Measurements from ENCODE around the gene BMP5.

BMP5 gene

GRCh38 chr6:55776113-55776512 is 99.3 kb downstream of the BMP5 start:
- ATAC-seq: no peak
- no peak for TF ChIP-seq ZNF70 (CRISPR knock-in tag; IDR thresholded peaks at IDR 0.05)
- no peak for TF ChIP-seq SNAI2 (CRISPR knock-in tag; IDR thresholded peaks at IDR 0.05)

- no peak for ATAC-seq
- TF ChIP-seq ARNTL (CRISPR knock-in tag; IDR thresholded peaks at IDR 0.05; ENCODE audit: borderline replicate concordance, low read depth): no peak
These were observed 100.4 kb downstream of the BMP5 start for GRCh38 chr6:55775029-55775318.

- ATAC-seq: no peak
- no peak for TF ChIP-seq ZFP30 (CRISPR knock-in tag; IDR thresholded peaks at IDR 0.05)
- no peak for TF ChIP-seq RARB (CRISPR knock-in tag; IDR thresholded peaks at IDR 0.05)
- no peak for TF ChIP-seq TCF4 (CRISPR knock-in tag; IDR thresholded peaks at IDR 0.05; ENCODE audit: borderline replicate concordance)
- no peak for TF ChIP-seq ISL1 (CRISPR knock-in tag; IDR thresholded peaks at IDR 0.05)
- no peak for TF ChIP-seq BACH2 (CRISPR knock-in tag; IDR thresholded peaks at IDR 0.05; ENCODE audit: borderline replicate concordance)
- TF ChIP-seq PPARA (CRISPR knock-in tag; IDR thresholded peaks at IDR 0.05; ENCODE audit: borderline replicate concordance): no peak
- TF ChIP-seq CSDC2 (CRISPR knock-in tag; IDR thresholded peaks at IDR 0.05): no peak
- TF ChIP-seq TOX (CRISPR knock-in tag; IDR thresholded peaks at IDR 0.05; ENCODE audit: borderline replicate concordance): no peak
- no peak for TF ChIP-seq ZNF70 (CRISPR knock-in tag; IDR thresholded peaks at IDR 0.05)
- no peak for TF ChIP-seq ZNF8 (CRISPR knock-in tag; IDR thresholded peaks at IDR 0.05)
- TF ChIP-seq CSRNP3 (CRISPR knock-in tag; IDR thresholded peaks at IDR 0.05): no peak
- TF ChIP-seq OSR1 (CRISPR knock-in tag; IDR thresholded peaks at IDR 0.05): no peak
- no peak for TF ChIP-seq GLIS3 (CRISPR knock-in tag; IDR thresholded peaks at IDR 0.05)
- no peak for TF ChIP-seq PATZ1 (CRISPR knock-in tag; IDR thresholded peaks at IDR 0.05; ENCODE audit: borderline replicate concordance)
These were observed 100.9 kb downstream of the BMP5 start for GRCh38 chr6:55774286-55775028.

- TF ChIP-seq ARNTL (CRISPR knock-in tag; IDR thresholded peaks at IDR 0.05; ENCODE audit: borderline replicate concordance, low read depth) (no peak), ESRRG (CRISPR knock-in tag; IDR thresholded peaks at IDR 0.05) (no peak), ISL1 (CRISPR knock-in tag; IDR thresholded peaks at IDR 0.05) (peak; percentile 75)
- ATAC-seq: no peak
These were observed 101.7 kb downstream of the BMP5 start for GRCh38 chr6:55773620-55774216.

- ATAC-seq: no peak
- TF ChIP-seq TCF4 (CRISPR knock-in tag; IDR thresholded peaks at IDR 0.05; ENCODE audit: borderline replicate concordance) (no peak), ESRRG (CRISPR knock-in tag; IDR thresholded peaks at IDR 0.05) (no peak), BACH2 (CRISPR knock-in tag; IDR thresholded peaks at IDR 0.05; ENCODE audit: borderline replicate concordance) (no peak), ZNF70 (CRISPR knock-in tag; IDR thresholded peaks at IDR 0.05) (no peak), OSR1 (CRISPR knock-in tag; IDR thresholded peaks at IDR 0.05) (no peak), CREB5 (CRISPR knock-in tag; IDR thresholded peaks at IDR 0.05; ENCODE audit: low read depth) (no peak), PPARA (CRISPR knock-in tag; IDR thresholded peaks at IDR 0.05; ENCODE audit: borderline replicate concordance) (no peak), ARNTL (CRISPR knock-in tag; IDR thresholded peaks at IDR 0.05; ENCODE audit: borderline replicate concordance, low read depth) (no peak), GLIS3 (CRISPR knock-in tag; IDR thresholded peaks at IDR 0.05) (no peak), ISL1 (CRISPR knock-in tag; IDR thresholded peaks at IDR 0.05) (no peak), TOX (CRISPR knock-in tag; IDR thresholded peaks at IDR 0.05; ENCODE audit: borderline replicate concordance) (no peak), ZNF8 (CRISPR knock-in tag; IDR thresholded peaks at IDR 0.05) (no peak)
These were observed 102.7 kb downstream of the BMP5 start for GRCh38 chr6:55772730-55773129.

- ATAC-seq: no peak
- no peak for TF ChIP-seq ZC3H10 (CRISPR knock-in tag; IDR thresholded peaks at IDR 0.05)
- TF ChIP-seq BACH2 (CRISPR knock-in tag; IDR thresholded peaks at IDR 0.05; ENCODE audit: borderline replicate concordance): no peak
- no peak for TF ChIP-seq GLIS3 (CRISPR knock-in tag; IDR thresholded peaks at IDR 0.05)
- TF ChIP-seq SNAI2 (CRISPR knock-in tag; IDR thresholded peaks at IDR 0.05): no peak
- TF ChIP-seq CSDC2 (CRISPR knock-in tag; IDR thresholded peaks at IDR 0.05): no peak
- TF ChIP-seq ISL1 (CRISPR knock-in tag; IDR thresholded peaks at IDR 0.05): no peak
- TF ChIP-seq ZNF70 (CRISPR knock-in tag; IDR thresholded peaks at IDR 0.05): no peak
These were observed 115.9 kb downstream of the BMP5 start for GRCh38 chr6:55759536-55759935.

Measured in SK-N-SH treated with all-trans-retinoic acid at 6 μM for 48 hours (cell line).